HepG2 (cell line): Measurements from ENCODE around the gene DNASE1. TPM values are rescaled to one million over a fixed set of nuclear protein-coding genes. Genes with fewer than 3 reads are reported as not detected.

ENCODE experiments used
- polyA plus RNA-seq, 8 experiments: library from polyadenylated mRNA; depleted of rRNA in 3 of 8; stranded (reverse) in 7 of 8; unstranded in 1 of 8; fragments of >200 nt; fragmentation: Illumina TruSeq in 4 of 8; extraction: Trizol in 4 of 8; gene quantifications; 2 replicates each; pipeline versions ENCODE4 v1.2.1 to v1.2.3, GENCODE V29; 2011 to 2016; ENCODE audit warnings: low read depth in 4 of 8, missing spikeins in 1 of 8, mixed read lengths in 1 of 8; ENCODE audit not compliant: insufficient read depth in 1 of 8
- total RNA-seq, 5 experiments: library from RNA; depleted of rRNA; stranded (reverse); fragments of >200 nt; fragmentation: Illumina TruSeq; extraction: Trizol; gene quantifications; 2 replicates each; pipeline ENCODE4 v1.2.3, GENCODE V29; 2016; ENCODE audit warnings: low read depth in 1 of 5

Gene DNASE1
- total and polyA plus RNA-seq, 2 of the 13 experiments (the other 11 are each of a cell fraction or from before 2014, with no cell fraction given) = 7.1 to 11.1 TPM

Other genes with a start within 250 kb of the DNASE1 start
- gene ZNF597, start 211.2 kb upstream of the DNASE1 start, total RNA-seq (2016; rRNA removed; fragmentation: Illumina TruSeq; extraction: Trizol) = 2.4 and 3.8 TPM in 2 replicates
- gene ZNF597, start 211.2 kb upstream of the DNASE1 start, polyA plus RNA-seq (2011; rRNA removed) = 1.2 and 1.3 TPM in 2 replicates
- gene NAA60, start 211.0 kb upstream of the DNASE1 start, total RNA-seq (2016; rRNA removed; fragmentation: Illumina TruSeq; extraction: Trizol) = 14.7 and 16.9 TPM in 2 replicates
- gene NAA60, start 211.0 kb upstream of the DNASE1 start, polyA plus RNA-seq (2011; rRNA removed) = 29.9 and 32.0 TPM in 2 replicates
- not detected in 2 replicates for gene C16orf90, start 159.2 kb upstream of the DNASE1 start, total RNA-seq (2016; rRNA removed; fragmentation: Illumina TruSeq; extraction: Trizol)
- not detected in 2 replicates for gene C16orf90, start 159.2 kb upstream of the DNASE1 start, polyA plus RNA-seq (2011; rRNA removed)
- gene CLUAP1, start 153.7 kb upstream of the DNASE1 start, total RNA-seq (2016; rRNA removed; fragmentation: Illumina TruSeq; extraction: Trizol) = 19.5 and 25.9 TPM in 2 replicates
- 3.5 and 6.0 TPM in 2 replicates for gene CLUAP1, start 153.7 kb upstream of the DNASE1 start, polyA plus RNA-seq (2011; rRNA removed)
- not detected in 2 replicates for gene NLRC3, start 77.3 kb upstream of the DNASE1 start, total RNA-seq (2016; rRNA removed; fragmentation: Illumina TruSeq; extraction: Trizol)
- gene NLRC3, start 77.3 kb upstream of the DNASE1 start, polyA plus RNA-seq (2011; rRNA removed) = 0.01 TPM in 1 of 2 replicates, not detected in the other
- 2.5 and 3.6 TPM in 2 replicates for gene SLX4, start 43.1 kb upstream of the DNASE1 start, total RNA-seq (2016; rRNA removed; fragmentation: Illumina TruSeq; extraction: Trizol)
- 1.1 and 1.3 TPM in 2 replicates for gene SLX4, start 43.1 kb upstream of the DNASE1 start, polyA plus RNA-seq (2011; rRNA removed)
- gene TRAP1, start 62.8 kb downstream of the DNASE1 start, total RNA-seq (2016; rRNA removed; fragmentation: Illumina TruSeq; extraction: Trizol) = 112 and 127 TPM in 2 replicates
- 240 and 283 TPM in 2 replicates for gene TRAP1, start 62.8 kb downstream of the DNASE1 start, polyA plus RNA-seq (2011; rRNA removed)
- 9.6 and 10.4 TPM in 2 replicates for gene CREBBP, start 226.0 kb downstream of the DNASE1 start, total RNA-seq (2016; rRNA removed; fragmentation: Illumina TruSeq; extraction: Trizol)
- 5.3 and 5.6 TPM in 2 replicates for gene CREBBP, start 226.0 kb downstream of the DNASE1 start, polyA plus RNA-seq (2011; rRNA removed)